ENCODE data around the gene NAPA.

DNA sequence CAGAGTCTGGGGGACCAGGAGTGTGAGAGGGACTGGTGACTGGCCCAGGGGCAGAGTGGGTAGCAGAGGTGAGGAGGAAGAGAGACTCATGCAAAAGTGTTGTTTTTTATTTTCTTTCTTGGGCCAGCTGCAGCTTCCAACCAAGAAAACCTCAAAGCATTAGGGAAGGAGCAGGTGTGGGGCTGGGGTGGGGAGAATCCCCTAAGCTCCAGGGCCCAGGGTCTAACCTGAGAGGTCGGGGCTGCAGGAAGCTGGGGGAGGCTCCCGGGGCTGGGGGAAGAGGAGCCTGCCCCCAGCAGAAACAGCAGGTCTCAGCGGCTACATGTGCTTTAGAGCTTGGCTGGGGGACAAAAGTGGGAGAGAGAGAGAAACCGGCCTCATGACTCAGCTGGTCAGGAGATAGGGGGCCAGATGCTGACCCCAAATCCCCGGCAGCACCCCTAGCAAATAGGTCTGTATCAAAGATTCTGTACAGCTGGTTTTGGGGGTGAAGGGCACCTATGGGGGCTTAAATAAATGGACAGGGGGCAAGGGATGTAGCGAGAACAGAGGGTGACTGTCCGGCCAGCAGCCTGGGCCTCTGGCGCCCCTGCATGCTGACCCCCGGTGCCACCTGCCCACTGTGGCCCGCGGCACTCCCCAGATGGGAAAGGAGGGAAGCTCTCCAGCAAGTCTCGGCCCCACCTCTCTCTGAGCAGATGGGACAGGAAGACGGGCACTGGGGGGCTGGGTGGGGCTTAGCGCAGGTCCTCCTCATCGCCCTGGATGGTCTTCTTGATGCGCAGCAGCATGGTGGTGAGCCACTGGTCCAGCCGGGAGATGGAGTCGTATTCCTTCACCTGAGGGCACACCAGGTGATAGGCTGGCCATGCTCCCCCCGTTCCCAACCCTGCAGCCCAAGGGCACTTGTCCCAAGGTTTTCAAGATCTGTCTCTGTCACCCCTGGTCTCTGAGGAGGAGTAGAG is 27.0 kb downstream of the NAPA start:
- TF ChIP-seq, protein P1, sequence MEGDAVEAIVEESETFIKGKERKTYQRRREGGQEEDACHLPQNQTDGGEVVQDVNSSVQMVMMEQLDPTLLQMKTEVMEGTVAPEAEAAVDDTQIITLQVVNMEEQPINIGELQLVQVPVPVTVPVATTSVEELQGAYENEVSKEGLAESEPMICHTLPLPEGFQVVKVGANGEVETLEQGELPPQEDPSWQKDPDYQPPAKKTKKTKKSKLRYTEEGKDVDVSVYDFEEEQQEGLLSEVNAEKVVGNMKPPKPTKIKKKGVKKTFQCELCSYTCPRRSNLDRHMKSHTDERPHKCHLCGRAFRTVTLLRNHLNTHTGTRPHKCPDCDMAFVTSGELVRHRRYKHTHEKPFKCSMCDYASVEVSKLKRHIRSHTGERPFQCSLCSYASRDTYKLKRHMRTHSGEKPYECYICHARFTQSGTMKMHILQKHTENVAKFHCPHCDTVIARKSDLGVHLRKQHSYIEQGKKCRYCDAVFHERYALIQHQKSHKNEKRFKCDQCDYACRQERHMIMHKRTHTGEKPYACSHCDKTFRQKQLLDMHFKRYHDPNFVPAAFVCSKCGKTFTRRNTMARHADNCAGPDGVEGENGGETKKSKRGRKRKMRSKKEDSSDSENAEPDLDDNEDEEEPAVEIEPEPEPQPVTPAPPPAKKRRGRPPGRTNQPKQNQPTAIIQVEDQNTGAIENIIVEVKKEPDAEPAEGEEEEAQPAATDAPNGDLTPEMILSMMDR (IDR thresholded peaks at IDR 0.05), result no peak
- TF ChIP-seq POLR2A (IDR thresholded peaks at IDR 0.05), result no peak

Data from uterus (tissue), 2 donors.